CD4-positive, alpha-beta T cell (primary cell): ENCODE data around the gene ZNF790. TPM values are rescaled to one million over a fixed set of nuclear protein-coding genes. Genes with fewer than 3 reads are reported as not detected.

ENCODE experiments used
- ATAC-seq: fragments of 200-7000 bp; cut with Tn5 transposase; one replicate; pipeline ENCODE4 v1.10.0; 2022; ENCODE audit warnings: mild to moderate bottlenecking; ENCODE audit not compliant: poor library complexity
- CTCF ChIA-PET: fragments of 350-600 bp; sonication (Branson Sonifier 250); formaldehyde crosslinking; loops from one replicate; lab custom pipeline; 2021; ENCODE audit warnings: antibody characterized with exemption, inconsistent platforms; lab: Charles Lee
- POLR2A ChIA-PET: fragments of 350-600 bp; sonication (Branson Sonifier 250); formaldehyde crosslinking; loops from one replicate; lab custom pipeline; 2021; ENCODE audit warnings: antibody characterized with exemption, inconsistent platforms; lab: Charles Lee
- DNase-seq, 14 experiments: peaks; one replicate each; pipeline ENCODE4 v3.0.0-alpha.2; 2013 to 2020; ENCODE audit warnings: mixed read lengths in 2 of 14
- H3K27ac ChIP-seq, 2 donors: one replicate each; pipeline versions ENCODE4 v1.5.1 to v1.7.0; 2013; ENCODE audit warnings: low read length in 2 of 2, low read depth in 1 of 2, mild to moderate bottlenecking in 1 of 2
- H3K27me3 ChIP-seq, 2 experiments: 1 replicate in 1 of 2; 2 replicates in 1 of 2; pipeline versions ENCODE4 v1.6.1 to v1.7.0; 2013; ENCODE audit warnings: low read length in 2 of 2, control low read depth in 1 of 2, mild to moderate bottlenecking in 1 of 2, moderate library complexity in 1 of 2; ENCODE audit not compliant: insufficient read depth in 2 of 2, control insufficient read depth in 1 of 2
- H3K36me3 ChIP-seq: one replicate; pipeline ENCODE4 v1.6.1; 2013; ENCODE audit warnings: low read length, control low read depth; ENCODE audit not compliant: insufficient read depth
- H3K4me1 ChIP-seq: one replicate; pipeline ENCODE4 v1.6.1; 2013; ENCODE audit warnings: low read length, control low read depth; ENCODE audit not compliant: insufficient read depth
- H3K4me3 ChIP-seq: one replicate; pipeline ENCODE4 v1.5.1; 2013; ENCODE audit warnings: mild to moderate bottlenecking, low read length, moderate library complexity
- H3K9me3 ChIP-seq, 2 experiments: 1 replicate in 1 of 2; 2 replicates in 1 of 2; pipeline versions ENCODE4 v1.6.1 to v1.7.0; 2013; ENCODE audit warnings: low read length in 2 of 2, mild to moderate bottlenecking in 2 of 2, control low read depth in 1 of 2, moderate library complexity in 1 of 2; ENCODE audit not compliant: control insufficient read depth in 1 of 2, insufficient read depth in 1 of 2
- H3K27ac Mint-ChIP-seq: one replicate; pipeline ENCODE4 v1.8.0; 2020; ENCODE audit warnings: mixed read lengths
- H3K27me3 Mint-ChIP-seq: one replicate; pipeline ENCODE4 v1.8.0; 2021; ENCODE audit warnings: mixed read lengths
- H3K36me3 Mint-ChIP-seq: one replicate; pipeline ENCODE4 v1.8.0; 2021; ENCODE audit warnings: low read depth, mixed read lengths
- H3K4me1 Mint-ChIP-seq: one replicate; pipeline ENCODE4 v1.8.0; 2021; ENCODE audit warnings: low read depth, mixed read lengths
- H3K4me3 Mint-ChIP-seq: one replicate; pipeline ENCODE4 v1.8.0; 2020; ENCODE audit warnings: mild to moderate bottlenecking, mixed read lengths
- H3K9me3 Mint-ChIP-seq: one replicate; pipeline ENCODE4 v1.8.0; 2020; ENCODE audit warnings: mixed read lengths
- CTCF ChIP-seq: fragments of 200-600 bp; IDR thresholded peaks from one replicate; pipeline ENCODE4 v1.8.0; 2022; ENCODE audit warnings: antibody characterized with exemption, mild to moderate bottlenecking
- intact Hi-C, 2 experiments: fragments of 100-400 bp; cut with DNase I in 1 of 2; cut with micrococcal nuclease in 1 of 2; formaldehyde crosslinking; loops; one replicate each; pipeline versions ENCODE4 v1.15.1 to v1.9.0; 2023 to 2025; cut with DNase I, micrococcal nuclease
- total RNA-seq, 174 experiments: library from RNA in 2 of 174; stranded (reverse) in 2 of 174; gene quantifications; one replicate each; pipeline ENCODE4 v1.2.3 and lab custom pipeline; 2021 to 2026

ZNF790 gene
- total RNA-seq, 2 experiments from 2014 or later = 2.9 to 3.5 TPM

GRCh38 chr19:36819130-36819630 is 19.0 kb downstream of the ZNF790 start:
- H3K27ac Mint-ChIP-seq = no peak overlapping the region
- intact Hi-C loops = no loop called here

GRCh38 chr19:36807029-36807428 is 31.2 kb downstream of the ZNF790 start:
- DNase-seq (no peak), ATAC-seq (no peak)
- H3K4me1 Mint-ChIP-seq = no peaks in the 10 kb centered on the region
- peaks cover 47 to 90% of the 10 kb centered on the region in 2 experiments for H3K9me3 ChIP-seq
- H3K4me3 Mint-ChIP-seq = no peak overlapping the region
- peaks cover 89% of the 10 kb centered on the region for H3K36me3 Mint-ChIP-seq
- H3K4me1 ChIP-seq = no peaks in the 10 kb centered on the region
- no peak overlapping the region for H3K4me3 ChIP-seq
- H3K27ac Mint-ChIP-seq = no peak overlapping the region
- H3K9me3 Mint-ChIP-seq = peaks cover 22% of the 10 kb centered on the region
- no peaks in the 10 kb centered on the region for H3K27me3 ChIP-seq
- CTCF ChIA-PET = no interaction called here
- peaks cover 18% of the 10 kb centered on the region for H3K36me3 ChIP-seq
- H3K27me3 Mint-ChIP-seq = no peaks in the 10 kb centered on the region
- intact Hi-C loops = no loop called here
- no peak overlapping the region for H3K27ac ChIP-seq
- TF ChIP-seq CTCF = no peak
- POLR2A ChIA-PET = no interaction called here

More at GRCh38 chr19:36819130-36819630, 19.0 kb downstream of the ZNF790 start:
- no peaks in the 10 kb centered on the region for H3K27me3 Mint-ChIP-seq
- ATAC-seq (no peak), DNase-seq (no peak)
- ChIA-PET POLR2A (interaction anchor here (0.9 kb wide), 1 partner anchor 14 kb away, joined by 3 read pairs; no protein-coding TSS in a partner anchor), CTCF (no interaction called here)
- H3K9me3 Mint-ChIP-seq = peaks cover 8% of the 10 kb centered on the region
- H3K36me3 Mint-ChIP-seq = peaks cover 98% of the 10 kb centered on the region
- H3K9me3 ChIP-seq = peaks cover 60 to 98% of the 10 kb centered on the region in 2 experiments
- no peaks in the 10 kb centered on the region for H3K4me1 Mint-ChIP-seq
- no peak overlapping the region for H3K27ac ChIP-seq
- H3K36me3 ChIP-seq = peaks cover 45% of the 10 kb centered on the region
- no peaks in the 10 kb centered on the region for H3K27me3 ChIP-seq
- H3K4me3 Mint-ChIP-seq = no peak overlapping the region
- no peak for TF ChIP-seq CTCF
- no peak overlapping the region for H3K4me3 ChIP-seq
- no peaks in the 10 kb centered on the region for H3K4me1 ChIP-seq

- Histone ChIP-seq H3K36me3 (peaks cover 25% of the 10 kb centered on the region), H3K27ac (no peak overlapping the region), H3K4me1 (no peaks in the 10 kb centered on the region), H3K4me3 (no peak overlapping the region), H3K27me3 (no peaks in the 10 kb centered on the region), H3K9me3 (peaks cover 57 to 73% of the 10 kb centered on the region in 2 experiments)
- no peak for ATAC-seq
- no peaks in the 10 kb centered on the region for H3K27me3 Mint-ChIP-seq
- no peak for TF ChIP-seq CTCF
- intact Hi-C loops = no loop called here
- peaks cover 89% of the 10 kb centered on the region for H3K36me3 Mint-ChIP-seq
- no peak for DNase-seq
- no peaks in the 10 kb centered on the region for H3K4me1 Mint-ChIP-seq
- no peak overlapping the region for H3K27ac Mint-ChIP-seq
- ChIA-PET POLR2A (no interaction called here), CTCF (no interaction called here)
- H3K9me3 Mint-ChIP-seq = peaks cover 21% of the 10 kb centered on the region
- no peak overlapping the region for H3K4me3 Mint-ChIP-seq
Observed at GRCh38 chr19:36805364-36805763, 32.8 kb downstream of the ZNF790 start.
